Stimulated activated CD8-positive, alpha-beta memory T cell treated with anti-CD3 and anti-CD28 coated beads, Interleukin-12 subunit alpha, Interleukin-12 subunit beta, amount 100 ng/mL, for 1 hour (primary cell): ENCODE results near the gene NHEJ1.
A peak's percentile ranks its signal among the peaks of the same experiment; 100 is the strongest.

ENCODE experiments used
- DNase-seq: peaks from one replicate; pipeline ENCODE4 v3.0.0-alpha.2; 2020; ENCODE audit warnings: low read depth

The NHEJ1 gene

DNA sequence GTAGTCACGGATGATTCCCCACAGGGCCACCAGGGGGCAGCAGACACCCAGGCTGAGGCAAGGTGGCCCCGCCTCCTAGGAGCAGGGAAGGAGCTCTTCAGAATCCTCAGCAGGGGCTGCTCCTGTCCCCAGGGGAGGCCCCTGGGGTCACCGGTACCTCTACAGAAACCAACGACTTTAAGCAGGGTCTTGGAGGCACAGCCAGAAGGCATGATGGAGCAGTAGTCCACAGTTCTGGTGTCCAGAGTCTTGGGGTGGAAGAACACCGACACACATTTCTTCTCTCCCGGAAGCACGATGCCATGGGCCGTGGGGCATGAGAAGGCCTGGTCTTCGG, 130.8 kb downstream of the NHEJ1 start:
- DNase-seq, result peak; percentile 60

DNA sequence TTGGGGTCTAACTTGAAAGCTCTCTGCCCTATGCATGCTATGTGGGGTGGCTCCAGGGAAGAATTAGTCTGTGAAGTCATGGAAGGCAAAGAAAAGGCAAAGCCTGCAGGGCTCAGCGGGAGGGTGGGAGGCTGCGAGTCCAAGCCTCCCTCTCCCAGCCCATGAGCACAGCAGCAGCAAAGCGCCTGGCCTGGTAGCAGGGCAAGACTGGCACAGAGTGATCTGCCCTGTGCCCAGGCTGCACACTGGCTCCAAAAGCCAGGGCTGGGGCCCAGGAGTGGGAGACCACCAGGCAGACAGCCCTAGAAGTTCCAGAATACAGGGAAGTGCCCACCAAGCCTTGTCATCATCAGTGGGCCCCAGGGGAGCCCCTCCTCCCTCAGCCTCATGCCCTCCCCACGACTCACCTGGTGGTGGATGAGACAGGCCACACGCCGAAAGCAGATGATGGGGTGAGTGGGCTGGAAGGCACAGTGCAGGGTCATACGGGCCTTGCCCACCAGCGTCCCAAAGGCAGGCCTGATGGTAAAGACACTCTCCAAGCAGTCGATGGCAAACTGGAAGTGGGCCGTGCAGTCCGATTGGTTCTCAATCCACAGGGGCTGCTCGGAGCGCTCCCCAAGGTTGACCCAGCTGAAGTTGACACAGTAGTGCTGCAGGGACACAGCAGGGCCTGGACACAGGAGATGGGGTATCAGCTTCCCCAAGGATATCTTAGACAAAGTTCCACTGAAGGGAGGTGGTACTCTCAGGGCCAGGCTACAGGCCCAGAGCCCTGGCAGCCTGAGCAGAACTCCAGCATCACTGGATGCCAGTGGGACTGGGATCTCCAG, 131.4 kb downstream of the NHEJ1 start:
- DNase-seq, result no peak

- DNase-seq, result no peak
These were observed 132.5 kb downstream of the NHEJ1 start for GRCh38 chr2:219028141-219028540.

- no peak for DNase-seq
These were observed 133.0 kb downstream of the NHEJ1 start for GRCh38 chr2:219027511-219028055.

DNA sequence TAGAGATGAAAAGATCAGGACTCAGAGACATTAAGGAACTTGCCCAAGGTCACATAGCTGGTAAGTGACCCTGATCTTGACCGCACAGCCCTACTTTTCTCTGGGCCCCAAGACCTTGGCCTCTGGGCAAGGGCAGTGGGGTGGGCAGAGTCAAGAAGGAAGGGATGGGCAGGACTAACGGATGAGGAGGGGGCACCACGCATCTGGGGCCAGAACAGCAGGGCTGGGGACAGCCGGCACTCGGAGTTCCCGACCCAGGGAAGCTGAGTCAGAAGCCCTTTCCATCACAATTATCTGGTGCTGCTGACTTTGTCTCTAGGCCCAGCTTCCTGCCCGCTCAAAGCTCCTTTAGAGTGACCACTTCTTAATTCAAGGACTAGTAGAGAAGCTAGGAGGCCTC, 133.7 kb downstream of the NHEJ1 start:
- no peak for DNase-seq

- no peak for DNase-seq
These were observed 134.7 kb downstream of the NHEJ1 start for GRCh38 chr2:219025637-219026585.
